HG02938 (cell line): ENCODE results near the gene SLTM.
"Not testable (repeated sequence)": the region's sequence is repeated elsewhere in the genome, so short reads cannot be mapped to it uniquely, and the experiment has no call there.

Source experiments
- ATAC-seq: cut with Tn5 transposase; IDR thresholded peaks from one replicate; pipeline ENCODE4 v1.9.1; 2021; ENCODE audit warnings: mild to moderate bottlenecking, moderate library complexity; ENCODE audit not compliant: unreplicated experiment

Gene SLTM

DNA sequence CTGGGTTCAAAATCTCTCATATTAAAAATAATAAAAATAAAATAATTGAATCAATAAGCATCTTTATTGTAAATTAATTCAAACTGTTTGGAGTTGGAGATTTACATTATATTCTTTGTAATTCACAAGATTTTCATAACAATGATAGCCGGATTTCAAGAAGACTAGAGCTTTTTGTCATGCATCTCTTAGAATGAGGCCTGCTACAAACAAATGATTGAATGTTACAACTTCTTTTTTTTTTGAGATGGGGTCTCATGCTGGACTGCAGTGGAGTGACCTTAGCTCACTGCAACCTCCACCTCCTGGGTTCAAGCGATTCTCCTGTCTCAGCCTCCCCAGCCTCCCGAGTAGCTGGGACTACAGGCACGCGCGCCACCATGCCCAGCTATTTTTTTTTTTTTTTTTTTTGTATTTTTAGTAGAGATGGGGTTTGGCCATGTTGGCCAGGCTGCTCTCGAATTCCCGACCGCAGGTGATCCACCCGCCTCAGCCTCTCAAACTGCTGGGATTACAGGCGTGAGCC, 3.5 kb downstream of the SLTM start:
- no peak for ATAC-seq

DNA sequence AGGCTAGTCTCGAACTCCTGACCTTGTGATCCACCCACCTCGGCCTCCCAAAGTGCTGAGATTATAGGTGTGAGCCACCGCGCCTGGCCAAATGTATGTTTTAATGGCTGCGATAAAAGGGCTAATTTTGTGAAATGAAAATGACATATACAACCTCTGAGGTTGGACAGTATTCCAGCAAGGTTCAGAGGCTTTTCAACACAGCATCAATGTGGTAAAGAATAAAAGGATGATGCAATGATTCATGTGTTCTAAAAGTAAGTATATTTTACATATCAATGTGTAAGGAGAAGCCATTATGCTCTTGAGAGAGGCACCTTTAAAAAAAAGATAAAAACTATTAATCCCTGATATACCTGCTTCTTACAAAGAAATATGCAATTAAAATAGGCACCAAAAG, 6.7 kb downstream of the SLTM start:
- ATAC-seq = no peak

DNA sequence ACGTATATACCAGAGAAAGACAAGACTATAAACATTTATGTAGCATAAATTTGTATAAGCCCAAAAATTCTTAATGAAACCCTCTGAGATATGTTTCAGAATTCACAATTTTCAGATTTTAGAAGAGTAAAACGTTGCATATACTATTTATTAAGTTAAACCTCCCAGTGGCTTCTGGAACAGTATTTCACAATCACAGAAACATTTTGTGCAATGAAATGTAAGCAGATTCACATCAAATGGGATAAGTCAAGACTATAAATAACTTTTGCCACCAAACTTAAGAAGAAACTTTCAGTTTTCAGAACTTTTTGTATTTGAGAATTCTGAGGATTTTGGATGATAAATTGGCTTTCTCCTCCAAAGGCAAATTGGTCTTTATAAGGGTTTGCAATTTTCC, 9.2 kb downstream of the SLTM start:
- no peak for ATAC-seq

DNA sequence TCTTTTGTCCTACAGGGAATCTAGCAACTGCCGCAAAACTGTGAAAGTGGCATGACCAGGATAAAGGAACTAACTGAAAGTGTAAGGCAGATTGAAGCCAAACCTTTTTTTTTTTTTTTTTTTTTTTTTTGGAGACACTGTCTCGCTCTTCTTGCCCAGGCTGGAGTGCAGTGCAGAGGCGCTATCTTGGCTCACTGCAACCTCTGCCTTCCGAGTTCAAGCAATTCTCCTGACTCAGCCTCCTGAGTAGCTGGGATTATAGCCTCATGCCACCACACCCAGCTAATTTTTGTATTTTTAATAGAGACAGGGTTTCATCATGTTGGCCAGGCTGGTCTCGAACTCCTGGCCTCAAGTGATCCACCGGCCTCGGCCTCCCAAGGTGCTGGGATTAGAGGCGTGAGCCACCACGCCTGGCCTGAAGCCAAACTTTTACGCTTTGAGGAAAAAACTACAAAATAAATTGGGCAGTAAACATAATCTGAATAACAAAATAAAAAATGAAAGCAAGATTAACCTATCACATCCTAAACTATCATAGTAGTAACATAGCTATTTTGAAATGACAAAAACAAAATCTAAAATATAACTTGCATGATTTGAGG, 9.7 kb downstream of the SLTM start:
- no peak for ATAC-seq

- ATAC-seq = no peak
Measured at GRCh38 chr15:58923284-58923683, 10.2 kb downstream of the SLTM start.

DNA sequence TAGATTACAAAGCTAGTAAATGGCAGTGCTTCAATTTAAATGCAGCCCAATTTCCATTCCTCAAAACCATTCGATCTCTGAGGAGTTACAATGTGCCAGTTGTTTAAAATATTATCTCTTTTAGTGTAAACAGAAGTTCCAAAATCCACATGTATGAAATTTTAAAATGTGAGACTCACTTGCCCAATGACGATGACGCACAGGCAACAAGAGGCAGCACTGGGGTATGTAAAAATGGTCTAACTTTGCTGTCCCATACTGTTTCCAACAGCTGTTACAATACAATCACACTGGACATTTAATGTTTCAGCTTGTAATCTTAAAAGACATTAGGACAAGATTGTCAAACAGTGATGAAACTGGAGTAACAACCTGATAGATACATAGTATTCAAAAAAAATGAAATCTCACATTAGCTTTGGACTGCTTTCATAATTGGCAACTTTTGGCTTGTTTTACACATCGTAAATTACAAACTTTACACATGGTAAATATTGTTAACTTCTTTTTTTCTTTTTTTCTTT, 12.2 kb downstream of the SLTM start:
- ATAC-seq = no peak

DNA sequence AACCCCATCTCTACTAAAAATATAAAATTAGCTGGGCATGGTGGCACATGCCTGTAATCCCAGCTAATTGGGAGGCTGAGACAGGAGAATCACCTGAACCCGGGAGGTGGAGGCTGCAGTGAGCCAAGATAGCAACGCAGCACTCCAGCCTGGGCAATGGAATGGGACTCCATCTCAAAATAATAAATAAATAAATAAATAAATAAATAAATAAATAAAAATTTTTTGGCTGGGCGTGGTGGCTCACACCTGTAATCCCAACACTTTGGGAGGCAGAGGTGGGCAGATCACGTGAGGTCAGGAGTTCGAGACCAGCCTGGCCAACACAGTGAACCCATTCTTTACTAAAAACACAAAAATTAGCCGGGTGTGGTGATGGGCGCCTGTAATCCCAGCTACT, 13.0 kb downstream of the SLTM start:
- ATAC-seq = not testable (repeated sequence)

GRCh38 chr15:58919232-58919631, 14.2 kb downstream of the SLTM start:
- ATAC-seq = no peak

DNA sequence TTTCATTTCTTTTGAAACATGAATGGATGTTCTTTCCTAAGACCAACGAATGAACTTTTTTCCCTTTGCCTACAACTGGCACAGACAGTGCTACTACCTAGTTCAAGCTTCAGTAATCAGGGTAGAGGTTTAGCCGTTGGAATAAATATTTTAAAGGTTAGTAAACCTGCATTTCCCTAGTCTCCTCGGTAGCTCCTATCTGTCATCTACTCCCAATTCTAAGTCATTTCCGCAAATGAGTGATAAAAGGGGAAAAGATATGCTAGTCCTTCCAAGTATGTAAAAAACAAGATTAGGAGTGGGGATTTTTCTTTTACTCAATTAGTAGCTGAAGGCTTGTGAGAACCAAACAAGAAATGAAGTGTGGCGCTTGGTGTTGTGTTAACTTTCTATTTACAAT, 15.2 kb downstream of the SLTM start:
- no peak for ATAC-seq

DNA sequence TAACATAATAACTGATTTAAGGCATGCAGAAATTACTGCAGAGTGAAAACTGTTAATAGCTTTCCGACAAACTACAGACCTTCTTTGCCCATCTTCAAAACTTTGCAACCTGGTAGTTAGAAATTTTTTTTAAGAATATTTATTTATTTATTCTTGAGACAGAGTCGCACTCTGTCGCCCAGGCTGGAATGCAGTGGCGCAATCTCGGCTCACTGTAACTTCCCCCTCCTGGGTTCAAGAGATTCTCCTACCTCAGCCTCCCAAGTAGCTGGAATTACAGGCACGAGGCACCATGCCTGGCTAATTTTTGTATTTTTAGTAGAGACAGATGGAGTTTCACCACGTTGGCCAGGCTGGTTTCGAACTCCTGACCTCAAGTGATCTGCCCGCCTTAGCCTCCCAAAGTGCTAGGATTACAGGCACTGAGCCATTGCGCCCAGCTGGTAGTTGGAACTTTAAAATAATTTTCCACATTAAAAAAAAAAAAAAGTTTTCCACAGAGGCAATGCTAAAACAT, 15.8 kb downstream of the SLTM start:
- not testable (repeated sequence) for ATAC-seq

DNA sequence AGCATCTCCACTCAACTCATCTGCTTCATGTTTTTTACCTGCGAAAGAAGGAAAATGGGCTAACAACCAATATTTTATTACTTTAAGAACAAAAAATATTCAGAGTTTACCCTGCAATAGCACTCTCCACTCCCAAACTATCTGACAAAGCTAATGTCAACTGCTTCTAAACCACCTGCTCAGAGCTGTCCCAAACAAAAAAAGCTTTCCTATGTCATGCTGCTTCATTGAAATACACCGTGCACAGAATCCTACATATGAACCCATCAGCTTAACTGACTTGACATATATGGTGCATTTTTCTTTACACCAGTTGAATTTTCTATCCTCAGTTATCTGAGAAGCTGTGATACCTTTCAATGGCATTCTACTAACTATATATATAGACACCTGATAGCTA, 16.5 kb downstream of the SLTM start:
- ATAC-seq = no peak

DNA sequence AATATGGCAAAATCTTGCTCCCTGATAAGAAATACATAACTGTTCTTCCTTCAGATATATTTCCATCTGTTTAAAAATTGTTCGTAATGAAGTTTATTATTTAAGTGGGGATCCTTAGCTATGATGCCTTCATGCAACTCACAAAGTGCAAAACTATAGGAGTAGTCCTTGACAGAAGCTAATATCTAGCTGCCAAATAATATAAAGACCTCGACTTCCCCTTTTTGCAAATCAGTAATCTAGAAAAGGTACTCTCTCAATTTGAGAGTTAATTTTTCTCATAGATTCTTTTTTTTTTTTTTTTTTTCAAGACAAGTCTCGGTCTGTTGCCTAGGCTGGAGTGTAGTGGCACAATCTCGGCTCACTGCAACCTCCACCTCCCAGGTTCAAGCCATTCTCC, 23.0 kb downstream of the SLTM start:
- ATAC-seq = no peak

GRCh38 chr15:58909616-58910015, 23.9 kb downstream of the SLTM start:
- no peak for ATAC-seq

- no peak for ATAC-seq
Measured at GRCh38 chr15:58908550-58909309, 24.7 kb downstream of the SLTM start.

DNA sequence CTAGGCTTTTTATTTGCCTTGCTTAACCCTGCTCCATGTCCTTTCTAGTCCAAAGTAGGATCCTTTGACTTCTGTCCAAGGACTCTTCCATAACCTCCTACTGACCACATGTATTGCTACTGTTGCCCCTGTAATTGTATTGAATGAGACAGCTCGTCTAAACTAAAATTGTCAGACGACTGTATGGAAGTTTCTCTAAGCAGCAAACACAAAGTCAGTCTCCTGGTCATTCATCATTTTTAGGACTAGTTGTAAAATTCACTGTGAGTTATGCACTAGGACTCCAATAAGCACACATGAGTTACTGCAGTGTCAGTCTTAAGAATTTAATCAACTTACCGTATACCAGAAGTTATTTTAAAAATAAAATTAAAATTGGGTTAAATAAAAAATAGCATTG, 32.8 kb downstream of the SLTM start:
- ATAC-seq = no peak

DNA sequence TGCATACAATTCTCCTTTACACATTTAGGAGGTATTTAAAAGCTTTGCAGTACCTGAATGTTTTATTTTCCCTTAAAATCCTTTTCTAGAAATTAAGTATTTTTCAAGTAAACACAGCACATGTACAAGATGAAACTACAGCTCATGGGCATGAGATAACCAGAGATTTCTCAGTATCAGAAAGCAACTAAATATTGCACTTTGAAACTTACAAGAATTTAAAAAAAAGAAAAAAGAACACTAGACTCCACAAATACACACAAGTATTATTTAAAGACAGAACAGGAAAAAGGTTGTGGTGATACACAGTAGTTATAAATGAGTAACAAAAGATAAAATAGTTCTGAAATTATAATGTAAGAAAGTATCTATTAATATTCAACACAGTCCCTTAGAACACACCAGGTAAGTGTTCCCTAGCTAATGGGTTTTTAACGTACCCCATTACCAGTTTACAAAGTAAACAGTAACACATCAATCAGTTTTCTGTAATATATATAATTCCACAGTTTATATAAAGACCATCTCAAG, 35.3 kb downstream of the SLTM start:
- ATAC-seq = no peak

- ATAC-seq = no peak
Measured at GRCh38 chr15:58889363-58889762, 44.1 kb downstream of the SLTM start.

GRCh38 chr15:58886921-58887320, 46.6 kb downstream of the SLTM start:
- ATAC-seq = no peak

DNA sequence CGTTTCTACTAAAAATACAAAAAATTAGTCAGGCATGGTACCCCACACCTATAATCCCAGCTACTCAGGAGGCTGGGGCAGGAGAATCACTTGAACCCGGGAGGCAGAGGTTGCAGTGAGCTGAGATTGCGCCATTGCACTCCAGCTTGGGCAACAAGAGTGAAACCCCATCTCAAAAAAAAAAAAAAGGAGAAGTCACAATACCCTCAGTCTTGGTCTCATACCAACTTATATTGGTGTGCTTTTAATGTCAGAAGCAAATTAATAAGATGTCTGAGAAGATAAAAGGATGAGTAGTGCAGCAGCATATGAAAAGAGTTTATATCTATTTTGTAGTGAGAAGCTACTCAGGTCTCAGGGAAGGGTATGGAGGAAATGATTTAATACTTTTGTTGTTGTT, 49.6 kb downstream of the SLTM start:
- not testable (repeated sequence) for ATAC-seq

DNA sequence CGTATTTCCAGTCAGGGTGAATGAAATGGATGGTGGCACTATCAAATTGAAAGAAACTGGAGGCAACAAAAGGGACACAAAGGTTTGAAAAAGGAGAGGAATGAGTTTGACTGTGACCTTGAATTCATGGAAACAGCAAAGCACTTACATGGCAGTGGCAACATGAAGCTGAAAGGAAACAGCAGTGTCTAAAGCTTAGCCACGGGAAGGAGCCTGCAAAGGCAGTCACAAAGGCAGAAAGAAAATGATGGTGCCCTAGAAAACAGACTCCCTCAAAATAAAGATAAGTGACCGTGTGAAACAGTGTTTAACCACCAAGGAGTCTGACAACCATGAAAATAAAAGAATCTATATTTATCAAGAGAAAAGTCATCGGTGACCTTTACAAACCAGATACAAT, 51.2 kb downstream of the SLTM start:
- no peak for ATAC-seq

DNA sequence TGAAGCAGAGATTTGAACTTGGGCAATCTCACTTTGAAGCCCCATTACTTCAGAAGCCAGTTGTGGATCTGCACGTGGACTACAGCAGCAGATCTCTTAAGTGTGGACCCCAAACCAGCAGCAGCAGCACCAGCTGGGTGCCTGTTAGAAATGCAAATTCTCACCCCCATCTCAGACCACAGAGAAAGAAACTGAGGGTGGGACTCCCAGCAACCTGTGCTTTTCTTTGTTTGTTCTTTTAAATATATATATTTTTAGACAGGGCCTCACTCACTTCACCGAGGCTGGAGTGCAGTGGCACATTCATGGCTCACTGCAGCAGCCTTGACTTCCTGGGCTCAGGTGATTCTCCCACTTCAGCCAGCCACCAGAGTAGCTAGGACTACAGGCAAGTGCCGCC, 53.2 kb downstream of the SLTM start:
- ATAC-seq = no peak
